Measurements from ENCODE around the gene HEPHL1. TPM values are rescaled to one million over a fixed set of nuclear protein-coding genes. Genes with fewer than 3 reads are reported as not detected.
"Not testable (repeated sequence)": the region's sequence is repeated elsewhere in the genome, so short reads cannot be mapped to it uniquely, and the experiment has no call there.

The HEPHL1 gene
- not detected in 2 replicates for total RNA-seq
- polyA plus RNA-seq (2012) = 0.01 TPM

GRCh38 chr11:94020777-94021481 lies at the start of gene HEPHL1:
HEPHL1 (plus strand) TSS chr11:94021354; CDS start chr11:94021369, 15 bp downstream.
- DNase-seq (ENCODE audit: low read depth) = no peak

- DNase-seq (ENCODE audit: low read depth) = no peak
These were observed 48.4 kb upstream of the HEPHL1 start for GRCh38 chr11:93972790-93973189.

- not testable (repeated sequence) for DNase-seq (ENCODE audit: low read depth)
These were observed 47.7 kb upstream of the HEPHL1 start for GRCh38 chr11:93973322-93974051.

GRCh38 chr11:93974759-93975158 lies 46.4 kb upstream of the HEPHL1 start:
- no peak for DNase-seq (ENCODE audit: low read depth)

- not testable (repeated sequence) for DNase-seq (ENCODE audit: low read depth)
These were observed 44.4 kb upstream of the HEPHL1 start for GRCh38 chr11:93976577-93977254.

GRCh38 chr11:93983542-93984195 lies 37.5 kb upstream of the HEPHL1 start:
- no peak for DNase-seq (ENCODE audit: low read depth)

- DNase-seq (ENCODE audit: low read depth) = no peak
These were observed 37.0 kb upstream of the HEPHL1 start for GRCh38 chr11:93984196-93984567.

- DNase-seq (ENCODE audit: low read depth) = no peak
These were observed 36.2 kb upstream of the HEPHL1 start for GRCh38 chr11:93984936-93985335.

GRCh38 chr11:93986716-93987115 lies 34.4 kb upstream of the HEPHL1 start:
- DNase-seq (ENCODE audit: low read depth) = peak; percentile 3

- DNase-seq (ENCODE audit: low read depth) = no peak
These were observed 32.7 kb upstream of the HEPHL1 start for GRCh38 chr11:93988455-93988854.

- no peak for DNase-seq (ENCODE audit: low read depth)
These were observed 32.2 kb upstream of the HEPHL1 start for GRCh38 chr11:93988912-93989311.

- DNase-seq (ENCODE audit: low read depth) = no peak
These were observed 27.4 kb upstream of the HEPHL1 start for GRCh38 chr11:93993747-93994146.

GRCh38 chr11:93997741-93998140 lies 23.4 kb upstream of the HEPHL1 start:
- no peak for DNase-seq (ENCODE audit: low read depth)

GRCh38 chr11:94000659-94001058 lies 20.5 kb upstream of the HEPHL1 start:
- DNase-seq (ENCODE audit: low read depth) = no peak

- no peak for DNase-seq (ENCODE audit: low read depth)
These were observed 18.9 kb upstream of the HEPHL1 start for GRCh38 chr11:94002226-94002625.

GRCh38 chr11:94007426-94007825 lies 13.7 kb upstream of the HEPHL1 start:
- no peak for DNase-seq (ENCODE audit: low read depth)

- DNase-seq (ENCODE audit: low read depth) = no peak
These were observed 13.2 kb upstream of the HEPHL1 start for GRCh38 chr11:94007906-94008305.

GRCh38 chr11:94010136-94010535 lies 11.0 kb upstream of the HEPHL1 start:
- DNase-seq (ENCODE audit: low read depth) = no peak

GRCh38 chr11:94011478-94011877 lies 9.7 kb upstream of the HEPHL1 start:
- no peak for DNase-seq (ENCODE audit: low read depth)

GRCh38 chr11:94017446-94017845 lies 3.7 kb upstream of the HEPHL1 start:
- DNase-seq (ENCODE audit: low read depth) = no peak

GRCh38 chr11:94018721-94019120 lies 2.4 kb upstream of the HEPHL1 start:
- no peak for DNase-seq (ENCODE audit: low read depth)

GRCh38 chr11:94023856-94024255 lies 2.7 kb downstream of the HEPHL1 start:
- DNase-seq (ENCODE audit: low read depth) = no peak
